B cell (primary cell): Measurements from ENCODE around the gene STMN3. TPM values are rescaled to one million over a fixed set of nuclear protein-coding genes. Genes with fewer than 3 reads are reported as not detected.
"Not testable (repeated sequence)": the region's sequence is repeated elsewhere in the genome, so short reads cannot be mapped to it uniquely, and the experiment has no call there.

Source experiments
- ATAC-seq: fragments of 200-7000 bp; cut with Tn5 transposase; one replicate; pipeline ENCODE4 v1.10.0; 2021; ENCODE audit warnings: low read depth, mild to moderate bottlenecking, moderate number of reproducible peaks, moderate library complexity
- CTCF ChIA-PET: fragments of 350-600 bp; sonication (Branson Sonifier 250); formaldehyde crosslinking; loops from one replicate; lab custom pipeline; 2021; ENCODE audit warnings: antibody characterized with exemption, inconsistent platforms; lab: Charles Lee
- POLR2A ChIA-PET: fragments of 350-600 bp; sonication (Branson Sonifier 250); formaldehyde crosslinking; loops from one replicate; lab custom pipeline; 2021; ENCODE audit warnings: antibody characterized with exemption; lab: Charles Lee
- DNase-seq: peaks from one replicate; pipeline ENCODE4 v3.0.0; 2013
- H2AFZ ChIP-seq: 2 replicates; pipeline ENCODE4 v1.6.1; 2012; ENCODE audit warnings: mild to moderate bottlenecking, low read depth, low read length; ENCODE audit not compliant: insufficient read depth, poor library complexity, severe bottlenecking
- H3K27ac ChIP-seq, 2 donors: 1 replicate in 1 of 2; 2 replicates in 1 of 2; pipeline ENCODE4 v1.5.1; 2012 to 2013; ENCODE audit warnings: low read length in 2 of 2, mild to moderate bottlenecking in 2 of 2, moderate library complexity in 1 of 2
- H3K27me3 ChIP-seq, 4 experiments: fragments of 200-600 bp in 1 of 4; sonication (generic) in 1 of 4; replicated peaks in 1 of 4; 1 replicate in 2 of 4; 2 replicates in 2 of 4; pipeline versions ENCODE4 v1.6.1 to v1.7.0; 2013 to 2016; ENCODE audit warnings: low read length in 3 of 4, mild to moderate bottlenecking in 2 of 4, mixed read lengths in 1 of 4, moderate library complexity in 1 of 4; ENCODE audit not compliant: insufficient read depth in 4 of 4, control insufficient read depth in 3 of 4; ENCODE audit errors: control extremely low read depth in 1 of 4
- H3K36me3 ChIP-seq, 2 experiments: replicated peaks in 1 of 2; 1 replicate in 1 of 2; 2 replicates in 1 of 2; pipeline versions ENCODE4 v1.6.1 to v1.7.1; 2013; ENCODE audit warnings: low read length in 1 of 2; ENCODE audit not compliant: insufficient read depth in 2 of 2, control insufficient read depth in 1 of 2; ENCODE audit errors: control extremely low read depth in 1 of 2, extremely low read depth in 1 of 2
- H3K4me1 ChIP-seq, 2 donors: fragments of 200-600 bp in 1 of 2; sonication (generic) in 1 of 2; 1 replicate in 1 of 2; 2 replicates in 1 of 2; pipeline versions ENCODE4 v1.5.1 to v1.6.1; 2013 to 2017; ENCODE audit warnings: low read length in 2 of 2; ENCODE audit not compliant: control insufficient read depth in 2 of 2, insufficient read depth in 2 of 2
- H3K4me2 ChIP-seq: replicated peaks from 2 replicates; pipeline ENCODE3; 2012; ENCODE audit warnings: mild to moderate bottlenecking, low read depth, low read length; ENCODE audit not compliant: poor library complexity, severe bottlenecking
- H3K4me3 ChIP-seq, 5 experiments: fragments of 200-600 bp in 1 of 5; sonication (generic) in 1 of 5; 1 replicate in 3 of 5; 2 replicates in 2 of 5; pipeline versions ENCODE4 v1.5.1 to v1.7.0; 2011 to 2016; ENCODE audit warnings: low read length in 4 of 5, mild to moderate bottlenecking in 4 of 5, low read depth in 2 of 5, control low read depth in 1 of 5, moderate library complexity in 1 of 5; ENCODE audit not compliant: insufficient read depth in 1 of 5; ENCODE audit errors: control extremely low read depth in 1 of 5, extremely low read depth in 1 of 5
- H3K79me2 ChIP-seq: fragments of 200-600 bp; sonication (generic); one replicate; pipeline ENCODE4 v1.6.0; 2016; ENCODE audit warnings: low read length; ENCODE audit not compliant: control insufficient read depth, insufficient read depth
- H3K9ac ChIP-seq: fragments of 200-600 bp; sonication (generic); 2 replicates; pipeline ENCODE4 v1.6.1; 2017; ENCODE audit warnings: mild to moderate bottlenecking, low read length, moderate library complexity
- H3K9me3 ChIP-seq, 3 donors: one replicate each; pipeline versions ENCODE4 v1.6.1 to v1.7.1; 2013; ENCODE audit warnings: low read length in 2 of 3; ENCODE audit not compliant: control insufficient read depth in 2 of 3, insufficient read depth in 1 of 3; ENCODE audit errors: control extremely low read depth in 1 of 3
- H4K20me1 ChIP-seq: 2 replicates; pipeline ENCODE4 v1.6.0; 2012; ENCODE audit warnings: mild to moderate bottlenecking, low read length; ENCODE audit not compliant: insufficient read depth, control insufficient read depth, poor library complexity, severe bottlenecking
- H3K27ac Mint-ChIP-seq: one replicate; pipeline ENCODE4 v1.8.0; 2021; ENCODE audit warnings: mixed read lengths
- H3K27me3 Mint-ChIP-seq: one replicate; pipeline ENCODE4 v1.8.0; 2021; ENCODE audit warnings: mixed read lengths
- H3K4me1 Mint-ChIP-seq: one replicate; pipeline ENCODE4 v1.8.0; 2021; ENCODE audit warnings: mixed read lengths
- H3K4me3 Mint-ChIP-seq: one replicate; pipeline ENCODE4 v1.8.0; 2021; ENCODE audit warnings: mixed read lengths
- H3K9me3 Mint-ChIP-seq: one replicate; pipeline ENCODE4 v1.8.0; 2022; ENCODE audit warnings: mixed read lengths; ENCODE audit not compliant: insufficient read depth
- EZH2 ChIP-seq: IDR thresholded peaks from 2 replicates; pipeline ENCODE4 v1.6.1; 2012; ENCODE audit warnings: borderline replicate concordance, low read depth, mild to moderate bottlenecking, moderate library complexity, low read length; ENCODE audit not compliant: insufficient read depth, poor library complexity, severe bottlenecking
- WGBS: methylation state at CpG from one replicate; pipeline ENCODE4 v1.1.5; 2013; ENCODE audit warnings: missing lambda C conversion rate; ENCODE audit not compliant: insufficient coverage; 5-methylcytosine and 5-hydroxymethylcytosine counted together
- intact Hi-C: fragments of 100-400 bp; cut with micrococcal nuclease; formaldehyde crosslinking; loops from one replicate; pipeline ENCODE4 v1.10.0; 2022
- polyA plus RNA-seq: library from polyadenylated mRNA; depleted of rRNA; stranded (reverse); fragments of >200 nt; gene quantifications from 2 replicates; pipeline ENCODE4 v1.2.3, GENCODE V29; 2012
- total RNA-seq, 2 donors: library from RNA; stranded (reverse); fragments of 120-200 nt in 1 of 2; gene quantifications; 1 replicate in 1 of 2; 2 replicates in 1 of 2; pipeline versions ENCODE4 v1.2.3 to v1.2.4, GENCODE V29; 2013 to 2022
- TF ChIP-seq, protein P1 (sequence below): fragments of 200-600 bp; IDR thresholded peaks from one replicate; pipeline ENCODE4 v1.8.0; 2022; ENCODE audit warnings: antibody characterized with exemption, mild to moderate bottlenecking

The STMN3 gene
- total and polyA plus RNA-seq, 2 donors (not counting 1 experiment from before 2014, with no cell fraction given): 35.0 to 59.4 TPM

GRCh38 chr20:63606686-63607085 is 46.5 kb downstream of the STMN3 start:
- Histone ChIP-seq H3K79me2 (peaks cover 50% of the 10 kb centered on the region), H3K4me2 (no peak overlapping the region), H3K36me3 (peaks cover 4 to 20% of the 10 kb centered on the region in 2 experiments), H3K4me1 (peaks cover 0 to 8% of the 10 kb centered on the region in 2 donors), H3K4me3 (no peak overlapping the region), H3K9ac (no peak overlapping the region), H2AFZ (no peak overlapping the region), H3K27me3 (no peaks in the 10 kb centered on the region), H3K9me3 (peaks cover 0 to 6% (median 0%) of the 10 kb centered on the region in 3 donors), H4K20me1 (peaks cover 46% of the 10 kb centered on the region), H3K27ac (no peak overlapping the region)
- no peaks in the 10 kb centered on the region for H3K9me3 Mint-ChIP-seq
- H3K4me3 Mint-ChIP-seq: no peak overlapping the region
- ChIA-PET POLR2A (no interaction called here), CTCF (no interaction called here)
- DNase-seq: no peak
- TF ChIP-seq EZH2: no peak
- TF ChIP-seq, protein P1, sequence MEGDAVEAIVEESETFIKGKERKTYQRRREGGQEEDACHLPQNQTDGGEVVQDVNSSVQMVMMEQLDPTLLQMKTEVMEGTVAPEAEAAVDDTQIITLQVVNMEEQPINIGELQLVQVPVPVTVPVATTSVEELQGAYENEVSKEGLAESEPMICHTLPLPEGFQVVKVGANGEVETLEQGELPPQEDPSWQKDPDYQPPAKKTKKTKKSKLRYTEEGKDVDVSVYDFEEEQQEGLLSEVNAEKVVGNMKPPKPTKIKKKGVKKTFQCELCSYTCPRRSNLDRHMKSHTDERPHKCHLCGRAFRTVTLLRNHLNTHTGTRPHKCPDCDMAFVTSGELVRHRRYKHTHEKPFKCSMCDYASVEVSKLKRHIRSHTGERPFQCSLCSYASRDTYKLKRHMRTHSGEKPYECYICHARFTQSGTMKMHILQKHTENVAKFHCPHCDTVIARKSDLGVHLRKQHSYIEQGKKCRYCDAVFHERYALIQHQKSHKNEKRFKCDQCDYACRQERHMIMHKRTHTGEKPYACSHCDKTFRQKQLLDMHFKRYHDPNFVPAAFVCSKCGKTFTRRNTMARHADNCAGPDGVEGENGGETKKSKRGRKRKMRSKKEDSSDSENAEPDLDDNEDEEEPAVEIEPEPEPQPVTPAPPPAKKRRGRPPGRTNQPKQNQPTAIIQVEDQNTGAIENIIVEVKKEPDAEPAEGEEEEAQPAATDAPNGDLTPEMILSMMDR: no peak
- WGBS: 75% methylated on average over 2 of the region's 9 CpGs
- H3K4me1 Mint-ChIP-seq: peaks cover 11% of the 10 kb centered on the region
- ATAC-seq: no peak
- intact Hi-C loops: no loop called here
- no peaks in the 10 kb centered on the region for H3K27me3 Mint-ChIP-seq
- H3K27ac Mint-ChIP-seq: no peak overlapping the region

DNA sequence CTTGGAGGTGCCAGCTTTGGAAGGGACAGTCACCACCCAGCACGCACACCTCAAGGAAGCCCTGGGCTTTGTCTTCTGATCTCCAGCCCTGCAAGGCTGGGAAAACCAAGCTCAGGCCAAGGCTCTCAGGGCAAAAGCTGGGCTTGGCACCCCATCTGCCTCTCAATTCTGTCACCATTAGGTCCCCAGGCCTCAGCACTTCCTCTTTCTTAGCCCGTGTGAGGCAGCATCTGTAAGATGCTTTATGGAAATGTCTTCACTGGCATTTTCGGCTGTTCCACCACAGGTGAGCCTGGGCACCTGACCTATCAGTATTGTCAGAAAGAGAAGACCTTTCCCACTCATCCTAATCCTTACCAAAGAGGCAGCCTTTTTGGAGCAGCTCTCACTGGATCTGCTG is 50.9 kb downstream of the STMN3 start:
- Histone ChIP-seq H3K79me2 (peaks cover 29% of the 10 kb centered on the region), H3K27ac (peak overlapping the region in 1 of 2 donors; percentile 54), H3K36me3 (peaks cover 4 to 48% of the 10 kb centered on the region in 2 experiments), H3K4me3 (no peak overlapping the region), H3K4me2 (no peak overlapping the region), H4K20me1 (peaks cover 36% of the 10 kb centered on the region), H2AFZ (no peak overlapping the region), H3K4me1 (peaks cover 0 to 8% of the 10 kb centered on the region in 2 donors), H3K27me3 (no peaks in the 10 kb centered on the region), H3K9me3 (peaks cover 0 to 9% (median 0%) of the 10 kb centered on the region in 3 donors), H3K9ac (no peak overlapping the region)
- H3K4me3 Mint-ChIP-seq: no peak overlapping the region
- no peaks in the 10 kb centered on the region for H3K27me3 Mint-ChIP-seq
- ChIA-PET POLR2A (no interaction called here), CTCF (interaction anchor here (1.3 kb wide), 1 partner anchor 40 kb away, joined by 6 read pairs; no protein-coding TSS in a partner anchor)
- intact Hi-C loops: no loop called here
- WGBS: 70% methylated on average over 2 of the region's 3 CpGs
- peaks cover 11% of the 10 kb centered on the region for H3K4me1 Mint-ChIP-seq
- peak; percentile 38 for DNase-seq
- H3K9me3 Mint-ChIP-seq: no peaks in the 10 kb centered on the region
- no peak for ATAC-seq
- TF ChIP-seq, protein P1: no peak
- TF ChIP-seq EZH2: no peak
- peak overlapping the region; percentile 56 for H3K27ac Mint-ChIP-seq

- H3K9ac ChIP-seq, H3K9me3 ChIP-seq, H3K27me3 Mint-ChIP-seq, H3K9me3 Mint-ChIP-seq, ATAC-seq, intact Hi-C loops, H3K27me3 ChIP-seq, H3K4me3 Mint-ChIP-seq, H2AFZ ChIP-seq, H3K4me3 ChIP-seq, H3K27ac Mint-ChIP-seq, H3K4me2 ChIP-seq, POLR2A ChIA-PET, DNase-seq, H3K4me1 ChIP-seq: not testable (repeated sequence)
- peaks cover 10% of the 10 kb centered on the region for H3K4me1 Mint-ChIP-seq
- WGBS: 40% methylated on average over 1 of the region's 8 CpGs
- Histone ChIP-seq H3K27ac (peak overlapping the region in 1 of 2 donors; percentile 54), H3K79me2 (peaks cover 24% of the 10 kb centered on the region), H3K36me3 (peaks cover 4 to 48% of the 10 kb centered on the region in 2 experiments), H4K20me1 (peaks cover 31% of the 10 kb centered on the region)
- CTCF ChIA-PET: interaction anchor here (0.6 to 1.3 kb wide), 2 partner anchors 14 to 40 kb away, joined by 3 to 6 read pairs; no protein-coding TSS in a partner anchor
These were observed 51.5 kb downstream of the STMN3 start for GRCh38 chr20:63601679-63602078.
